Mesenchymal stem cell (in vitro differentiated cells and primary cell): ENCODE measurements around the gene SPTBN1.

Experiments
- DNase-seq: peaks from one replicate; pipeline ENCODE4 v3.0.0-alpha.2; 2013
- H2AFZ ChIP-seq: one replicate; pipeline ENCODE4 v1.6.1; 2013; ENCODE audit warnings: low read depth, mild to moderate bottlenecking, control low read depth, inconsistent platforms, low read length, moderate library complexity
- H2AK5ac ChIP-seq: 2 replicates; pipeline ENCODE4 v1.6.1; 2013; ENCODE audit warnings: low read length, moderate library complexity, mild to moderate bottlenecking, inconsistent platforms; ENCODE audit not compliant: severe bottlenecking
- H2BK120ac ChIP-seq: one replicate; pipeline ENCODE4 v1.6.1; 2013; ENCODE audit warnings: low read depth, mild to moderate bottlenecking, inconsistent platforms, low read length, moderate library complexity
- H2BK12ac ChIP-seq, 2 experiments: one replicate each; pipeline ENCODE4 v1.6.1; 2013; ENCODE audit warnings: inconsistent platforms in 2 of 2, low read length in 2 of 2, mild to moderate bottlenecking in 2 of 2, moderate library complexity in 2 of 2, control low read depth in 1 of 2
- H2BK15ac ChIP-seq: one replicate; pipeline ENCODE4 v1.6.1; 2013; ENCODE audit warnings: mild to moderate bottlenecking, low read depth, inconsistent platforms; ENCODE audit not compliant: poor library complexity, severe bottlenecking
- H2BK5ac ChIP-seq: 2 replicates; pipeline ENCODE4 v1.6.1; 2013; ENCODE audit warnings: low read depth, mild to moderate bottlenecking, low read length, control low read depth, inconsistent platforms; ENCODE audit not compliant: poor library complexity, severe bottlenecking
- H3K14ac ChIP-seq, 2 experiments: one replicate each; pipeline ENCODE4 v1.6.1; 2013; ENCODE audit warnings: inconsistent platforms in 2 of 2, low read length in 2 of 2, control low read depth in 1 of 2, mild to moderate bottlenecking in 1 of 2, moderate library complexity in 1 of 2
- H3K18ac ChIP-seq, 2 experiments: one replicate each; pipeline ENCODE4 v1.6.1; 2013; ENCODE audit warnings: inconsistent platforms in 2 of 2, low read length in 2 of 2, control low read depth in 1 of 2, low read depth in 1 of 2, mild to moderate bottlenecking in 1 of 2
- H3K23ac ChIP-seq, 2 experiments: one replicate each; pipeline ENCODE4 v1.6.1; 2013; ENCODE audit warnings: inconsistent platforms in 2 of 2, low read length in 2 of 2, mild to moderate bottlenecking in 2 of 2, moderate library complexity in 2 of 2, control low read depth in 1 of 2
- H3K27ac ChIP-seq: 2 replicates; pipeline ENCODE4 v1.5.1; 2013; ENCODE audit warnings: mild to moderate bottlenecking, moderate library complexity, low read length, control low read depth, inconsistent platforms; ENCODE audit not compliant: poor library complexity, severe bottlenecking
- H3K27me3 ChIP-seq, 2 experiments: 2 replicates each; pipeline versions ENCODE4 v1.6.1 to v1.7.0; 2013; ENCODE audit warnings: low read length in 2 of 2, mild to moderate bottlenecking in 2 of 2, moderate library complexity in 2 of 2, control low read depth in 1 of 2, inconsistent platforms in 1 of 2; ENCODE audit not compliant: control insufficient read depth in 1 of 2, insufficient read depth in 1 of 2
- H3K36me3 ChIP-seq, 2 experiments: 2 replicates each; pipeline versions ENCODE4 v1.6.1 to v1.7.0; 2013; ENCODE audit warnings: low read length in 2 of 2, control low read depth in 1 of 2, inconsistent platforms in 1 of 2, low read depth in 1 of 2, mild to moderate bottlenecking in 1 of 2; ENCODE audit not compliant: insufficient read depth in 2 of 2, control insufficient read depth in 1 of 2
- H3K4ac ChIP-seq, 2 experiments: one replicate each; pipeline ENCODE4 v1.6.1; 2013; ENCODE audit warnings: inconsistent platforms in 2 of 2, low read length in 2 of 2, mild to moderate bottlenecking in 2 of 2, moderate library complexity in 2 of 2, control low read depth in 1 of 2, low read depth in 1 of 2
- H3K4me1 ChIP-seq: 2 replicates; pipeline ENCODE4 v1.6.1; 2013; ENCODE audit warnings: low read depth, low read length, control low read depth; ENCODE audit not compliant: control insufficient read depth, insufficient read depth
- H3K4me2 ChIP-seq: 2 replicates; pipeline ENCODE4 v1.6.1; 2013; ENCODE audit warnings: low read length, mild to moderate bottlenecking, inconsistent platforms; ENCODE audit not compliant: poor library complexity, severe bottlenecking
- H3K4me3 ChIP-seq, 2 experiments: 2 replicates each; pipeline versions ENCODE4 v1.5.1 to v1.7.0; 2013; ENCODE audit warnings: low read length in 2 of 2, mild to moderate bottlenecking in 2 of 2, control low read depth in 1 of 2, low read depth in 1 of 2; ENCODE audit not compliant: insufficient read depth in 1 of 2
- H3K79me1 ChIP-seq: replicated peaks from 2 replicates; pipeline ENCODE4 v1.6.1; 2013; ENCODE audit warnings: mild to moderate bottlenecking, control low read depth, low read length, inconsistent platforms; ENCODE audit not compliant: poor library complexity, severe bottlenecking
- H3K9ac ChIP-seq: 2 replicates; pipeline ENCODE4 v1.7.0; 2013; ENCODE audit warnings: mild to moderate bottlenecking, low read length, moderate library complexity
- H3K9me3 ChIP-seq: 2 replicates; pipeline ENCODE4 v1.7.0; 2013; ENCODE audit warnings: mild to moderate bottlenecking, low read length; ENCODE audit not compliant: control insufficient read depth
- H4K8ac ChIP-seq: one replicate; pipeline ENCODE4 v1.6.1; 2013; ENCODE audit warnings: inconsistent platforms, mild to moderate bottlenecking, low read length, moderate library complexity
- H4K91ac ChIP-seq: one replicate; pipeline ENCODE4 v1.6.1; 2013; ENCODE audit warnings: mild to moderate bottlenecking, low read length, inconsistent platforms
- WGBS: methylation state at CpG from one replicate; pipeline ENCODE4 v1.1.7; 2013; ENCODE audit warnings: mixed read lengths; 5-methylcytosine and 5-hydroxymethylcytosine counted together

The SPTBN1 gene

DNA sequence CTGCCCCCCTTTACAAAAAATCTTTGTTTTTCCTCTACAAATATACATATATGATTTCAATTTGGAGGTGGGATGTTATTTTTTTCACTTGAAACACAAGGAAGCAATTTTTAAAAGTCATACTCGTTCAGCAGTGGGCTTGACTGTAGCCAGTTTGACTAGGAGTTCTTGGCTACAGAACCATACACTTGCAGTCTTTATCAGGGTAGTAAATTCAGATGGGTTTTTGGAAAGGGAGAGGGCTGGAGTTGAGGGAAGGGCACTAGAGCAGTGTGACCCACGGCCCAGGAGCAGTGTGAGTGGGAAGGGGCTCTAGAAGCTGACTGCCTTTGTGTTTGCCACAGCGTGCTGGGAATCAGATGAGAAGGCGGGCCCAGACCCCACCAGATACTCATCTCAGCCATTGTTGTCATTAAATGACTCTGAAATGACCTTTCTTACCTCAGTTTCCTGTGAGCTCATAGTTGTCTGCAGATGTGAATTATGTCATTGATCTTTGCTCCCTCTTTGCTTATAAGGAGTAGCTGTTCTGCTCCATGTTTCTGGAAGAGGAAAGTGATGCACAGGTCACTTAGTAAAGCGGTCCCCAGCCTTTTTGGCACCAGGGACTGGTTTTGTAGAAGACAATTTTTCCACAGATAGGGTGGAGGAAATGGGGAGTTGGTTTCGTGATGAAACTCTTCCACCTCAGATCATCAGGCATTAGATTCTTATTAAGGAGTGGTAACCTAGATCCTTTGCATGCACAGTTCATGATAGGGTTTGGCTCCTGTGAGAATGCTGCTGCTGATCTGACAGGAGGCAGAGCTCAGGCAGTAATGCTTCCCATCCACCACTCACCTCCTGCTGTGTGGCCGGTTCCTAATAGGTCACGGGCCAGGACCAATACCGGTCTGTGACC lies 116.8 kb downstream of the SPTBN1 start:
- Histone ChIP-seq H4K8ac (peak overlapping the region; percentile 96), H3K4me2 (peak overlapping the region; percentile 61), H3K27ac (peak overlapping the region; percentile 100), H3K9ac (peak overlapping the region; percentile 60), H2BK5ac (peak overlapping the region; percentile 51), H3K4me3 (peak overlapping the region in 1 of 2 experiments; percentile 19), H3K36me3 (peaks cover 0 to 8% of the 10 kb centered on the region in 2 experiments), H3K18ac (peak overlapping the region; percentile 94 to 95), H3K27me3 (no peaks in the 10 kb centered on the region), H3K4me1 (peaks cover 30% of the 10 kb centered on the region), H3K4ac (peak overlapping the region; percentile 57 to 97), H3K14ac (peak overlapping the region in 1 of 2 experiments; percentile 86), H3K79me1 (no peaks in the 10 kb centered on the region), H3K23ac (peak overlapping the region in 1 of 2 experiments; percentile 80), H2BK15ac (peak overlapping the region; percentile 96), H2AK5ac (peak overlapping the region; percentile 66), H2AFZ (no peak overlapping the region), H3K9me3 (no peaks in the 10 kb centered on the region), H2BK120ac (peak overlapping the region; percentile 77), H4K91ac (peak overlapping the region; percentile 99), H2BK12ac (peak overlapping the region; percentile 81 to 83)
- WGBS = 18% methylated on average over 6 of the region's 9 CpGs
- DNase-seq = peak; percentile 93

DNA sequence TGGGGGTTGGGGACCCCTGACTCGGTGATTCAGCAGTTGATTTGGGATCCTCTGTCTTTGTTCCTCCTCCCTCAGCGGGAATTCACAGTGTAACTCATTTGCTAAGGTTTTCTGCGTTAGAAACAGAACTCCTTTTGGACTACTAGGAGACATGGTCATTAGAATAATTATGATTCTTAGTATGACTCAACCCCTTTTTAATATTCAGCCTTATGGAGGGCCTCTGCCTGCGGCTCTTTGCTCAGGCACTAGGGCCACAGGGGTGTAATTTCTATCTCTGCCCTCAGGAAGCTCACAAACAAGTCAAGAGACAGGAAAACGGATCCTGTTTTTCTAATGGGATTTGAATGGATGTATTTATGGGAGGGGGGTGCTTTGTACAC lies 117.4 kb downstream of the SPTBN1 start:
- H3K4me1 ChIP-seq = peaks cover 30% of the 10 kb centered on the region
- peak overlapping the region; percentile 15 for H2BK5ac ChIP-seq
- H2BK15ac ChIP-seq = no peak overlapping the region
- H3K4ac ChIP-seq = peak overlapping the region; percentile 1 to 57
- no peak overlapping the region for H3K4me3 ChIP-seq
- H3K14ac ChIP-seq = peak overlapping the region in 1 of 2 experiments; percentile 37
- H3K4me2 ChIP-seq = no peak overlapping the region
- peak overlapping the region; percentile 4 to 81 for H2BK12ac ChIP-seq
- H3K27ac ChIP-seq = peak overlapping the region; percentile 100
- peaks cover 0 to 8% of the 10 kb centered on the region in 2 experiments for H3K36me3 ChIP-seq
- H4K91ac ChIP-seq = peak overlapping the region; percentile 99
- no peaks in the 10 kb centered on the region for H3K79me1 ChIP-seq
- H2AFZ ChIP-seq = no peak overlapping the region
- H3K27me3 ChIP-seq = no peaks in the 10 kb centered on the region
- peak overlapping the region; percentile 91 for H4K8ac ChIP-seq
- peak overlapping the region; percentile 92 to 95 for H3K18ac ChIP-seq
- H3K9ac ChIP-seq = no peak overlapping the region
- 52% methylated on average over 2 of the region's 5 CpGs for WGBS
- no peak overlapping the region for H3K23ac ChIP-seq
- DNase-seq = no peak
- H2BK120ac ChIP-seq = peak overlapping the region; percentile 37
- peak overlapping the region; percentile 66 for H2AK5ac ChIP-seq
- no peaks in the 10 kb centered on the region for H3K9me3 ChIP-seq

DNA sequence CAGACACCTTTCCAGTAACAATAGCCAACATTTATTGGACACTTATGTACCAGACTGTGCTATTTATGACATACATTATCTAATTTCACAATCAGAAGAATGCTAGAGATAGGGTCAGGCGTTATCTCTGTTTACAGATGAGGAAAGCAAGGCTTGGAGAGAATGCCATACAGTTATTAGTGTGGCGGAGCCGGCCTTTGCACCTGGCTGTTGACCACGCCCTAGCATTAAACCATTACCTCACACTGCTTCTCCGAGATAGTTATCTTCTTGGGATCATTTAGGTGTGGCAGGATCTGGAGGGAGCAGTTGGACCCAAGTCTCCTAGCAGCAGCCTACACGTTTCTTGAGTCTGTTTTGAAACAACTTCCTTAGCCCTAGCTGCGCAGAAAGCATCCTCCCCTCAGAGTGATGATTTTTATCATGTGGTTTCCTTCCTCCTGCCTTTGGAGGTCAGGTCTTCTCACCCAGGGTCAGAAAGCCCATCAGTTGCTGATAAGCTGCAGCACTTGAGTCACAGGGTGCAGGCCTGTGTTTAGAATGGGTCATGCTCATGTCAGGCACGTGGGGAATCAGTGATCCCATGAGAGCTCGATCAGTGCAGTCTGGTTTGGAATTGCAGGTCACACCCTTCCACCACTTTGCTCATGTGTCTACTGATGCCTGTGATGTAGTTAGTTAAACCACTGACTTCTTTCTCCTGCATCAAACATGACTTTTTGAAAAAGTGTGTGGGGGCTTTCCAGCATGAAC lies 118.2 kb downstream of the SPTBN1 start:
- Histone ChIP-seq H2BK120ac (no peak overlapping the region), H3K14ac (peak overlapping the region in 1 of 2 experiments; percentile 57), H2BK5ac (no peak overlapping the region), H3K4me2 (no peak overlapping the region), H3K4ac (no peak overlapping the region), H2BK15ac (no peak overlapping the region), H3K36me3 (peaks cover 2 to 8% of the 10 kb centered on the region in 2 experiments), H3K9ac (no peak overlapping the region), H3K27me3 (no peaks in the 10 kb centered on the region), H3K4me1 (peaks cover 29% of the 10 kb centered on the region), H2BK12ac (peak overlapping the region in 1 of 2 experiments; percentile 15), H4K91ac (peak overlapping the region; percentile 9), H3K18ac (peak overlapping the region; percentile 48 to 72), H3K4me3 (no peak overlapping the region), H4K8ac (peak overlapping the region; percentile 29), H3K23ac (no peak overlapping the region), H2AFZ (no peak overlapping the region), H3K9me3 (no peaks in the 10 kb centered on the region), H2AK5ac (peak overlapping the region; percentile 60), H3K79me1 (no peaks in the 10 kb centered on the region), H3K27ac (peak overlapping the region; percentile 100)
- WGBS = 22% methylated on average over 7 of the region's 9 CpGs
- peak; percentile 65 for DNase-seq

DNA sequence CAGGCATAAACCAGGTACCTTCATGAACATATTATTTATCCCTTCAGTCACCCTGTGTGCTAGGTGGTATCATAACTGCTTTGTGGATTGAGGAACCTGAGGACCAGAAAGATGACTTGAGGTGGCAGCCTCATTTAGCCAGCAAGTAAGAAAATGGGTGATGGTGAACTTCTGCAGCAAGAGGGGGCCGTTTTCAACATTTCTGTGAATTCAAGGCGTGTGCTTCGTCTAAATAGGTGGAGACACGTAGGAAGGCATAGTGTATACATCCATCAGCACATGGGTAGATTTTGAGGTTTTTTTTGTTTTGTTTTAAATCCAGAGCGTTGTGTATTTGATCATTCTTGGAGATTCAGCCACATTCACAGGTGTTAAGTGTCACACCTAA lies 118.7 kb downstream of the SPTBN1 start:
- DNase-seq = no peak
- peaks cover 5 to 8% of the 10 kb centered on the region in 2 experiments for H3K36me3 ChIP-seq
- H3K4me3 ChIP-seq = no peak overlapping the region
- H3K79me1 ChIP-seq = no peaks in the 10 kb centered on the region
- H2BK12ac ChIP-seq = peak overlapping the region in 1 of 2 experiments; percentile 45
- H2BK5ac ChIP-seq = no peak overlapping the region
- H2BK120ac ChIP-seq = no peak overlapping the region
- no peak overlapping the region for H3K9ac ChIP-seq
- H3K4me2 ChIP-seq = no peak overlapping the region
- H3K18ac ChIP-seq = no peak overlapping the region
- WGBS = 86% methylated on average over 5 of the region's 5 CpGs
- H2AK5ac ChIP-seq = no peak overlapping the region
- peak overlapping the region; percentile 100 for H3K27ac ChIP-seq
- no peak overlapping the region for H2AFZ ChIP-seq
- no peak overlapping the region for H3K23ac ChIP-seq
- H2BK15ac ChIP-seq = no peak overlapping the region
- H3K14ac ChIP-seq = no peak overlapping the region
- no peaks in the 10 kb centered on the region for H3K27me3 ChIP-seq
- no peak overlapping the region for H4K91ac ChIP-seq
- no peaks in the 10 kb centered on the region for H3K9me3 ChIP-seq
- no peak overlapping the region for H3K4ac ChIP-seq
- H3K4me1 ChIP-seq = peaks cover 28% of the 10 kb centered on the region
- no peak overlapping the region for H4K8ac ChIP-seq
